Large intestine (tissue), 3 donors: ENCODE data around the gene ADGRL3. TPM values are rescaled to one million over a fixed set of nuclear protein-coding genes. Genes with fewer than 3 reads are reported as not detected.

Experiments used
- DNase-seq, 2 donors: peaks; one replicate each; pipeline versions ENCODE4 v3.0.0 to v3.0.0-alpha.2; 2013
- H3K27ac ChIP-seq: one replicate; pipeline ENCODE4 v1.5.1; 2013; ENCODE audit warnings: low read length
- H3K27me3 ChIP-seq: 2 replicates; pipeline ENCODE4 v1.6.1; 2013; ENCODE audit warnings: low read length; ENCODE audit not compliant: control insufficient read depth, insufficient read depth
- H3K36me3 ChIP-seq: 2 replicates; pipeline ENCODE4 v1.6.1; 2013; ENCODE audit warnings: low read length; ENCODE audit not compliant: control insufficient read depth, insufficient read depth
- H3K4me1 ChIP-seq: one replicate; pipeline ENCODE4 v1.6.1; 2013; ENCODE audit warnings: low read length; ENCODE audit not compliant: control insufficient read depth, insufficient read depth
- H3K4me3 ChIP-seq: one replicate; pipeline ENCODE4 v1.5.1; 2013; ENCODE audit warnings: low read length
- H3K9me3 ChIP-seq: one replicate; pipeline ENCODE4 v1.6.1; 2013; ENCODE audit warnings: mild to moderate bottlenecking, low read depth, low read length, moderate library complexity; ENCODE audit not compliant: control insufficient read depth
- WGBS: methylation state at CpG from one replicate; pipeline ENCODE4 v1.1.5; 2013; ENCODE audit warnings: low lambda C conversion rate; ENCODE audit not compliant: insufficient coverage; 5-methylcytosine and 5-hydroxymethylcytosine counted together
- polyA plus RNA-seq: library from polyadenylated mRNA; unstranded; fragments of 120-200 nt; gene quantifications from one replicate; pipeline ENCODE4 v1.2.1, GENCODE V29; 2013

ADGRL3 gene
- polyA plus RNA-seq, 1 donor: 9.8 TPM

- H3K4me3 ChIP-seq: no peak overlapping the region
- no peaks in the 10 kb centered on the region for H3K27me3 ChIP-seq
- DNase-seq: peak; percentile 17 to 37
- H3K36me3 ChIP-seq: no peaks in the 10 kb centered on the region
- no peak overlapping the region for H3K27ac ChIP-seq
- 93% methylated on average over 2 of the region's 14 CpGs for whole genome bisulfite sequencing
- peaks cover 3% of the 10 kb centered on the region for H3K9me3 ChIP-seq
- H3K4me1 ChIP-seq: no peaks in the 10 kb centered on the region
These were observed 332.3 kb downstream of the ADGRL3 start for GRCh38 chr4:61532336-61533000.

- H3K4me1 ChIP-seq: no peaks in the 10 kb centered on the region
- WGBS: no CpG with 5 or more reads among the region's 1 CpG
- no peak overlapping the region for H3K4me3 ChIP-seq
- H3K27ac ChIP-seq: no peak overlapping the region
- no peak for DNase-seq
- no peaks in the 10 kb centered on the region for H3K27me3 ChIP-seq
- H3K9me3 ChIP-seq: peaks cover 3% of the 10 kb centered on the region
- no peaks in the 10 kb centered on the region for H3K36me3 ChIP-seq
These were observed 333.0 kb downstream of the ADGRL3 start for GRCh38 chr4:61533140-61533539.

- H3K4me1 ChIP-seq: peaks cover 19% of the 10 kb centered on the region
- H3K36me3 ChIP-seq: no peaks in the 10 kb centered on the region
- H3K27me3 ChIP-seq: no peaks in the 10 kb centered on the region
- DNase-seq: peak; percentile 95 to 98
- H3K9me3 ChIP-seq: no peaks in the 10 kb centered on the region
- WGBS: no CpG with 5 or more reads among the region's 2 CpGs
- H3K27ac ChIP-seq: peak overlapping the region; percentile 82
- no peak overlapping the region for H3K4me3 ChIP-seq
These were observed 340.8 kb downstream of the ADGRL3 start for GRCh38 chr4:61540944-61541343.

- no CpG with 5 or more reads among the region's 2 CpGs for WGBS
- Histone ChIP-seq H3K9me3 (no peaks in the 10 kb centered on the region), H3K27me3 (no peaks in the 10 kb centered on the region)
These were observed 341.3 kb downstream of the ADGRL3 start for GRCh38 chr4:61541459-61541858.

GRCh38 chr4:61543976-61544375 lies 343.9 kb downstream of the ADGRL3 start:
- H3K27ac ChIP-seq: no peak overlapping the region
- no peaks in the 10 kb centered on the region for H3K9me3 ChIP-seq
- no peaks in the 10 kb centered on the region for H3K27me3 ChIP-seq
- no peaks in the 10 kb centered on the region for H3K36me3 ChIP-seq
- 67% methylated on average over 1 of the region's 3 CpGs for WGBS
- no peak for DNase-seq
- no peak overlapping the region for H3K4me3 ChIP-seq
- H3K4me1 ChIP-seq: peaks cover 19% of the 10 kb centered on the region

More at GRCh38 chr4:61541459-61541858, 341.3 kb downstream of the ADGRL3 start:
- peaks cover 19% of the 10 kb centered on the region for H3K4me1 ChIP-seq
- H3K4me3 ChIP-seq: no peak overlapping the region
- no peaks in the 10 kb centered on the region for H3K36me3 ChIP-seq
- peak in 1 of 2 donors; percentile 66 for DNase-seq
- peak overlapping the region; percentile 74 for H3K27ac ChIP-seq

GRCh38 chr4:61545902-61546480 lies 345.9 kb downstream of the ADGRL3 start:
- no peak for DNase-seq

GRCh38 chr4:61549336-61549735 lies 349.2 kb downstream of the ADGRL3 start:
- no peaks in the 10 kb centered on the region for H3K27me3 ChIP-seq
- whole genome bisulfite sequencing: 100% methylated on average over 2 of the region's 2 CpGs
- H3K27ac ChIP-seq: no peak overlapping the region

More at GRCh38 chr4:61545902-61546480, 345.9 kb downstream of the ADGRL3 start:
- WGBS: 50% methylated on average over 2 of the region's 3 CpGs
- Histone ChIP-seq H3K9me3 (no peaks in the 10 kb centered on the region), H3K4me3 (no peak overlapping the region), H3K36me3 (no peaks in the 10 kb centered on the region), H3K27me3 (no peaks in the 10 kb centered on the region), H3K27ac (no peak overlapping the region), H3K4me1 (peaks cover 11% of the 10 kb centered on the region)

GRCh38 chr4:61553557-61554125 lies 353.5 kb downstream of the ADGRL3 start:
- DNase-seq: no peak
- WGBS: 83% methylated on average over 1 of the region's 1 CpG
- H3K4me1 ChIP-seq: peaks cover 34% of the 10 kb centered on the region

More at GRCh38 chr4:61549336-61549735, 349.2 kb downstream of the ADGRL3 start:
- no peaks in the 10 kb centered on the region for H3K9me3 ChIP-seq
- H3K4me1 ChIP-seq: peaks cover 7% of the 10 kb centered on the region
- H3K36me3 ChIP-seq: no peaks in the 10 kb centered on the region
- no peak overlapping the region for H3K4me3 ChIP-seq
- no peak for DNase-seq

GRCh38 chr4:61555789-61556188 lies 355.7 kb downstream of the ADGRL3 start:
- no peaks in the 10 kb centered on the region for H3K9me3 ChIP-seq
- peak overlapping the region; percentile 85 for H3K27ac ChIP-seq
- H3K27me3 ChIP-seq: no peaks in the 10 kb centered on the region
- no CpG with 5 or more reads among the region's 3 CpGs for WGBS
- peaks cover 34% of the 10 kb centered on the region for H3K4me1 ChIP-seq
- no peaks in the 10 kb centered on the region for H3K36me3 ChIP-seq
- no peak overlapping the region for H3K4me3 ChIP-seq
- peak; percentile 62 to 76 for DNase-seq

More at GRCh38 chr4:61553557-61554125, 353.5 kb downstream of the ADGRL3 start:
- Histone ChIP-seq H3K9me3 (no peaks in the 10 kb centered on the region), H3K27ac (no peak overlapping the region), H3K4me3 (no peak overlapping the region), H3K36me3 (no peaks in the 10 kb centered on the region), H3K27me3 (no peaks in the 10 kb centered on the region)

GRCh38 chr4:61556277-61556676 lies 356.2 kb downstream of the ADGRL3 start:
- WGBS: no CpG with 5 or more reads among the region's 1 CpG
- peak overlapping the region; percentile 85 for H3K27ac ChIP-seq
- DNase-seq: peak; percentile 77 to 86
- peaks cover 34% of the 10 kb centered on the region for H3K4me1 ChIP-seq
- H3K36me3 ChIP-seq: no peaks in the 10 kb centered on the region
- no peaks in the 10 kb centered on the region for H3K9me3 ChIP-seq
- no peak overlapping the region for H3K4me3 ChIP-seq
- no peaks in the 10 kb centered on the region for H3K27me3 ChIP-seq
